Measurements from ENCODE around the gene URB1.
"Not testable (repeated sequence)": the region's sequence is repeated elsewhere in the genome, so short reads cannot be mapped to it uniquely, and the experiment has no call there.

URB1 gene

GRCh38 chr21:32279377-32279680 lies 113.5 kb downstream of the URB1 start:
- no peak for DNase-seq

GRCh38 chr21:32278518-32279376 lies 114.1 kb downstream of the URB1 start, which contains the start of gene MIS18A:
Gene MIS18A, minus strand, starts transcription at chr21:32279049. Its CDS starts 35 bp downstream, at chr21:32279014.
- peak; percentile 98 for DNase-seq

- DNase-seq: no peak
Measured at GRCh38 chr21:32278103-32278502, 114.7 kb downstream of the URB1 start.

DNA sequence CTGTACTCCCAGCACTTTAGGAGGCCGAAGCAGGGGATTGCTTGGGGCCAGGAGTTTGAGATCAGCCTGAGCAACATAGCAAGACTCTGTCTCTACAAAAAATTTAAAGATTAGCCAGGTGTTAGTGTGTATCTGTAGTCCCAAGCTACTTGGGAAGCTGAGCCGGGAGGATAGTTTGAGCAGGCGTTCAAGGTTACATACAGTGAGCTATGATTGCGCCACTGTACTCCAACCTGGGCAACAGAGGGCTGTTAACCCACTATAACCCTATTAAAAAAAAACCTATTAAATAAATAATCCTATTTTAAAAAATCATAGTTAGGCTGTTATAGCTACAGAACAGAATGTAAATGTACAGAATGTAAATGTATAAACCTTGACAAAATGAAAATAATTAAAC lies 116.1 kb downstream of the URB1 start:
- DNase-seq: no peak

DNA sequence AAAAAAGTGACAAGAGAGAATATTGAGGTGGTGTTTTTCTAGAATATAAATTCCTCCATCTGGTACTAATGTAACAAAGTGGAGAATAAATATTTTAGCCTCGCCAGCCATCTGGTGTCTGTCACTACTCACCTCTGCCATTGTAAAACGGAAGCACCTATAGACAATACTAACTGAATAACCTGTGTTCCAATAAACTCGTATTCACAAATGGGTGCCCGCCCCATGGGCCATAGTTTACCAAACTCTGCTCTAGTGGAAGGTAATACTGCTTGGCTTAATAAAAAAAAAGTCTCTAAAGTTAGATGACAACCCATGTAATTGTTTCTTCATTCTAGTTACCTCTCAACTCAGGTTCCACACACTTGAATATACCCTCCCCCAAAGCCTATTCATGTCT lies 122.1 kb downstream of the URB1 start:
- DNase-seq: no peak

DNA sequence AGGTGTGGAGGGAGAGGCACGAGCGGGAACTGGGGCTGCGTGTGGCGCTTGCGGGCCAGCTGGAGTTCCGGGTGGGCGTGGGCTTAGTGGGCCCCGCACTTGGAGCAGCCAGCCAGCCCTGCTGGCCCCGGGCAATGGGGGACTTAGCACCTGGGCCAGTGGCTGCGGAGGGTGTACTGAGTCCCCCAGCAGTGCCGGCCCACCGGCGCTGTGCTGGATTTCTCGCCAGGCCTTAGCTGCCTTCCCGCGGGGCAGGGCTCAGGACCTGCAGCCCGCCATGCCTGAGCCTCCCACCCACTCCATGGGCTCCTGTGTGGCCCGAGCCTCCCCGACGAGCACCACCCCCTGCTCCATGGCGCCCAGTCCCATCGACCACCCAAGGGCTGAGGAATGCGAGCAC lies 127.5 kb downstream of the URB1 start:
- DNase-seq: not testable (repeated sequence)

DNA sequence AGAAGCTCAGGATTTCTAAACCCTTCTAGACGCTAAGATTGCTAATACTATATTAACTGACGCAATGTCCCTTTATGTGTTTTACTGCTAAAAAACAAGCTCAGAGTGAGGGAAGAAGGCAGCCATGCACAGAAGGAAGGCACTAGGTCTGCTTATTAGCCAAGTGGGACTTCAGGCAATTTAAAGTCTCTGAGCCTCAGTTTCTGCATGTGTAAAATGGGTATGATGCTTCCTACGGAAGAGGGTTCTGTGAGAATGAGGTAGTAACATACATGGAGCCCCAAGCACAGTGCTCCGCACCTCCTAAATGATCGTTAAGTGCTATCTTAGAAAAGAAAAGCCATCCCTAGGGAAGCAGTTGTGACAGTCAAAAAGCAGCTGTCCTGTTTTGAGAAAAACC lies 130.9 kb downstream of the URB1 start:
- no peak for DNase-seq
